Activated CD8-positive, alpha-beta T cell treated with anti-CD3 and anti-CD28 coated beads for 36 hours (primary cell): ENCODE measurements around the gene ZNF521. TPM values are rescaled to one million over a fixed set of nuclear protein-coding genes. Genes with fewer than 3 reads are reported as not detected.

Source experiments
- ATAC-seq: fragments of 200-7000 bp; cut with Tn5 transposase; one replicate; pipeline ENCODE4 v1.10.0; 2021; ENCODE audit warnings: mild to moderate bottlenecking, moderate library complexity
- CTCF ChIA-PET: fragments of 350-600 bp; sonication (Branson Sonifier 250); formaldehyde crosslinking; loops from one replicate; lab custom pipeline; 2021; ENCODE audit warnings: antibody characterized with exemption; lab: Charles Lee
- POLR2A ChIA-PET: fragments of 350-600 bp; sonication (Branson Sonifier 250); formaldehyde crosslinking; loops from one replicate; lab custom pipeline; 2021; ENCODE audit warnings: antibody characterized with exemption; lab: Charles Lee
- DNase-seq: peaks from one replicate; pipeline ENCODE4 v3.0.0-alpha.2; 2020
- H3K27ac Mint-ChIP-seq: one replicate; pipeline ENCODE4 v1.8.0; 2021; ENCODE audit warnings: mild to moderate bottlenecking, mixed read lengths
- H3K27me3 Mint-ChIP-seq: one replicate; pipeline ENCODE4 v1.8.0; 2021; ENCODE audit warnings: mixed read lengths
- H3K36me3 Mint-ChIP-seq: one replicate; pipeline ENCODE4 v1.8.0; 2021; ENCODE audit warnings: low read depth, mixed read lengths
- H3K4me1 Mint-ChIP-seq: one replicate; pipeline ENCODE4 v1.8.0; 2021; ENCODE audit warnings: low read depth, mixed read lengths
- H3K4me3 Mint-ChIP-seq: one replicate; pipeline ENCODE4 v1.8.0; 2021; ENCODE audit warnings: mild to moderate bottlenecking, moderate library complexity, mixed read lengths
- H3K9me3 Mint-ChIP-seq: one replicate; pipeline ENCODE4 v1.8.0; 2021; ENCODE audit warnings: mixed read lengths
- CTCF ChIP-seq: fragments of 200-600 bp; IDR thresholded peaks from one replicate; pipeline ENCODE4 v1.8.0; 2022; ENCODE audit warnings: antibody characterized with exemption, mild to moderate bottlenecking
- intact Hi-C: fragments of 100-400 bp; cut with micrococcal nuclease; formaldehyde crosslinking; loops from one replicate; pipeline ENCODE4 v1.10.0; 2022
- total RNA-seq, 2 experiments: library from RNA; stranded (reverse); gene quantifications; one replicate each; pipeline ENCODE4 v1.2.3, GENCODE V29; 2021

ZNF521 gene
- total RNA-seq, 2 experiments from 2014 or later, result not detected

DNA sequence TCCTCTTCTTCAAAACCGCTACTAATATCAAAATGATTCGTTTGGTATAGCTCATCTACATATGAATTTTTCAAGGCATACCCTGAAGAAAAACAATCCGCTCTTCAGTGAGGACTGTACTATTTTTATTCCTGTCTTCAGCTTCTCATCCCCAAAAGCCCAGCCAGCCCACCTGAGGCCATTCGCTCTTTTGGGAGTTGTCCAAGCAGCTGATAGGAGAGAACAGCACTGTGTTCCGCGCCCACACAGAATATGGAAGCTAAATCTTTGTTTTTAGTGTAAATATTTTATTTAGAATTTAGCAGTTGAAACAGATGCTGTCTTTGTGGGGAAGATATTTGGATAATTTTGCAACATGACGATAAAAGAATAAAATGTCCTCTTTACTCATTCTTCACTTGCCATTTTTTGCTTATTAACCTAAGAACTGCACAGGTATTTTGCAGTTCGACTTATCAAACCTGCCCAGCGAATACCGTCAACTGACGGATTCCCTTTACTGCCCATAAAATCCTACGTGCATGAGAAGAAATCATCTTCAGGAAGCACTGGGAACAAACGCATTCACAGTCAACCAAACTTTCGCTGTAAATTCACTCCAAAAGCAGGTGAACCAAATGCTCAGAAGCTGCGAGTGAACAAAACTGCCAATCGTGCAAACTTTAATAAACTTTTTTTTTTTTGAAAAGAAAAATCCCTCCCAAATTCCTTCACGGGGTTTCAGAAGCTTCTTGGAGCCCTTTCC, 3.4 kb downstream of the ZNF521 start:
- peaks cover 61% of the 10 kb centered on the region for H3K27me3 Mint-ChIP-seq
- H3K27ac Mint-ChIP-seq, result no peak overlapping the region
- no peak for TF ChIP-seq CTCF
- peaks cover 9% of the 10 kb centered on the region for H3K4me1 Mint-ChIP-seq
- ATAC-seq (no peak), DNase-seq (no peak)
- no peak overlapping the region for H3K4me3 Mint-ChIP-seq
- H3K36me3 Mint-ChIP-seq, result peaks cover 3% of the 10 kb centered on the region
- ChIA-PET POLR2A (no interaction called here), CTCF (no interaction called here)
- peaks cover 5% of the 10 kb centered on the region for H3K9me3 Mint-ChIP-seq
- intact Hi-C loops, result no loop called here

- H3K4me3 Mint-ChIP-seq, result no peak overlapping the region
- ATAC-seq, result no peak
- ChIA-PET POLR2A (no interaction called here), CTCF (no interaction called here)
- no peak overlapping the region for H3K27ac Mint-ChIP-seq
- intact Hi-C loops, result no loop called here
- no peak for TF ChIP-seq CTCF
- H3K27me3 Mint-ChIP-seq, result peaks cover 53% of the 10 kb centered on the region
- H3K36me3 Mint-ChIP-seq, result peaks cover 3% of the 10 kb centered on the region
- DNase-seq, result no peak
- peaks cover 9% of the 10 kb centered on the region for H3K4me1 Mint-ChIP-seq
- H3K9me3 Mint-ChIP-seq, result peaks cover 5% of the 10 kb centered on the region
Measured at GRCh38 chr18:25346561-25346960, 5.4 kb downstream of the ZNF521 start.

- ChIA-PET POLR2A (no interaction called here), CTCF (no interaction called here)
- no peak overlapping the region for H3K27ac Mint-ChIP-seq
- no peak overlapping the region for H3K4me3 Mint-ChIP-seq
- H3K4me1 Mint-ChIP-seq, result peaks cover 4% of the 10 kb centered on the region
- intact Hi-C loops, result no loop called here
- DNase-seq (no peak), ATAC-seq (no peak)
- H3K36me3 Mint-ChIP-seq, result peaks cover 3% of the 10 kb centered on the region
- peaks cover 5% of the 10 kb centered on the region for H3K9me3 Mint-ChIP-seq
- TF ChIP-seq CTCF, result no peak
- H3K27me3 Mint-ChIP-seq, result peaks cover 46% of the 10 kb centered on the region
Measured at GRCh38 chr18:25345081-25345866, 6.7 kb downstream of the ZNF521 start.

- no peak for TF ChIP-seq CTCF
- Mint-ChIP-seq H3K27me3 (peaks cover 24% of the 10 kb centered on the region), H3K36me3 (no peaks in the 10 kb centered on the region), H3K9me3 (peaks cover 3% of the 10 kb centered on the region), H3K4me3 (no peak overlapping the region), H3K4me1 (no peaks in the 10 kb centered on the region), H3K27ac (no peak overlapping the region)
- POLR2A ChIA-PET, result no interaction called here
- no peak for DNase-seq
- ATAC-seq, result no peak
- intact Hi-C loops, result no loop called here
- CTCF ChIA-PET, result no interaction called here
Measured at GRCh38 chr18:25341831-25342230, 10.1 kb downstream of the ZNF521 start.

DNA sequence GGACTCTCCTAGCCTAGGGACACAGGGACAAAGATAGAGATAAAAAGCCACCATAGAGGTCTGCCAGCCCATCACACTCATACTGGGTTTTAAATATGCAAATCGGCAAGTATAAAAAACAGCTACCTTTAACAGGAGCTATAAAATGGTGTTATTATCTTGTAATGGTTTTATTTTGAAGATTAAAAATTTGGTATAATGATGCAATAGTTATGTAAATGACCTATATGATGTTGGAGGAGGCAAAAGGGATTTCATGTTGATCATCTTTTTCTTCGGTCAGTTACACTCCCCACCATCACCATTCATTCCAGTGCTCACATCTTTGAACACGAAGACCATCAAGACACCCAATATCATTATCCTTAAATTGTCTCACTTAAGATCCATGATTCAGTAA, 11.2 kb downstream of the ZNF521 start:
- H3K4me3 Mint-ChIP-seq, result no peak overlapping the region
- POLR2A ChIA-PET, result no interaction called here

More for the DNA sequence above, 11.2 kb downstream of the ZNF521 start:
- DNase-seq (no peak), ATAC-seq (no peak)
- Mint-ChIP-seq H3K36me3 (no peaks in the 10 kb centered on the region), H3K27ac (no peak overlapping the region), H3K9me3 (peaks cover 3% of the 10 kb centered on the region), H3K27me3 (peaks cover 21% of the 10 kb centered on the region), H3K4me1 (no peaks in the 10 kb centered on the region)
- intact Hi-C loops, result no loop called here
- no peak for TF ChIP-seq CTCF
- CTCF ChIA-PET, result no interaction called here
